K562 (cell line): Measurements from ENCODE around the gene RAPGEF5. TPM values are rescaled to one million over a fixed set of nuclear protein-coding genes. Genes with fewer than 3 reads are reported as not detected.

ENCODE experiments used
- AFF1 ChIP-seq, 2 experiments: fragments of 450-650 bp; IDR thresholded peaks; 2 replicates each; pipeline ENCODE4 v1.6.1; 2018; ENCODE audit warnings: mild to moderate bottlenecking in 2 of 2, low read depth in 1 of 2; ENCODE audit not compliant: partially characterized antibody in 2 of 2
- CEBPZ ChIP-seq: fragments of 150-350 bp; IDR thresholded peaks from 2 replicates; pipeline ENCODE4 v1.6.1; 2014; ENCODE audit warnings: low read depth, mild to moderate bottlenecking, low read length, borderline replicate concordance
- FOSL1 ChIP-seq: fragments of 200-800 bp; sonication (Bioruptor generic); conservative IDR thresholded peaks from 2 replicates; pipeline ENCODE4 v1.6.1; 2016; ENCODE audit warnings: missing genetic modification characterization, missing compliant biosample characterization
- HNRNPLL ChIP-seq: fragments of 200-400 bp; formaldehyde crosslinking; IDR thresholded peaks from 2 replicates; pipeline ENCODE4 v1.6.1; 2017; ENCODE audit warnings: low read length, low read depth, mild to moderate bottlenecking; ENCODE audit not compliant: poor library complexity, severe bottlenecking
- KLF13 ChIP-seq: fragments of 450-650 bp; IDR thresholded peaks from 2 replicates; pipeline ENCODE4 v1.6.1; 2016; ENCODE audit warnings: missing genetic modification characterization, low read depth, mild to moderate bottlenecking, missing compliant biosample characterization, moderate library complexity, borderline replicate concordance
- NCOA4 ChIP-seq: fragments of 450-650 bp; IDR thresholded peaks from 2 replicates; pipeline ENCODE4 v1.6.1; 2018; ENCODE audit warnings: mild to moderate bottlenecking; ENCODE audit not compliant: partially characterized antibody
- NR2F6 ChIP-seq: fragments of 450-650 bp; formaldehyde crosslinking; IDR thresholded peaks from 2 replicates; pipeline ENCODE4 v1.4.0; 2020; ENCODE audit warnings: mild to moderate bottlenecking
- SMC3 ChIP-seq: conservative IDR thresholded peaks from 2 replicates; pipeline ENCODE4 v1.6.1; 2011; ENCODE audit warnings: low read depth, low read length, improper control_type of control experiment; ENCODE audit not compliant: insufficient read depth
- STAG1 ChIP-seq: sonication (generic); formaldehyde crosslinking; IDR thresholded peaks from 2 replicates; pipeline ENCODE4 v1.5.0; 2020; ENCODE audit warnings: missing genetic modification reagents, borderline replicate concordance
- ZNF316 ChIP-seq: fragments of 450-650 bp; IDR thresholded peaks from 2 replicates; pipeline ENCODE4 v1.6.1; 2016
- ZNF445 ChIP-seq: fragments of 250-450 bp; sonication (Bioruptor Pico); IDR thresholded peaks from 2 replicates; pipeline ENCODE4 v1.4.0; 2020; ENCODE audit warnings: low read depth, mild to moderate bottlenecking, moderate library complexity
- polyA plus RNA-seq, 8 experiments: library from polyadenylated mRNA; depleted of rRNA in 4 of 8; stranded (reverse) in 5 of 8; unstranded in 3 of 8; fragments of >200 nt; fragmentation: Nextera tagmentation in 2 of 8; fragmentation: Illumina TruSeq in 1 of 8; extraction: Ambion mirVana in 2 of 8; extraction: Trizol in 1 of 8; gene quantifications; 2 replicates each; pipeline versions ENCODE4 v1.2.1 to v1.2.3, GENCODE V29; 2011 to 2014; ENCODE audit warnings: inconsistent platforms in 1 of 8, missing spikeins in 1 of 8
- total RNA-seq, 7 experiments: library from RNA; depleted of rRNA in 6 of 7; stranded (reverse); fragments of >200 nt in 6 of 7; fragmentation: Illumina TruSeq in 2 of 7; extraction: Trizol in 2 of 7; gene quantifications; 2 replicates each; pipeline versions ENCODE4 v1.2.1 to v1.2.3, GENCODE V29; 2011 to 2021; ENCODE audit warnings: low replicate concordance in 1 of 7
- TF ChIP-seq, protein P1 (sequence below): fragments of 250-450 bp; sonication (Bioruptor Pico); IDR thresholded peaks from 2 replicates; pipeline ENCODE4 v1.5.0; 2021; ENCODE audit warnings: mild to moderate bottlenecking, borderline replicate concordance
- TF ChIP-seq, protein P2 (sequence below): fragments of 250-450 bp; sonication (Bioruptor Pico); IDR thresholded peaks from 2 replicates; pipeline ENCODE4 v1.5.0; 2020; ENCODE audit warnings: mild to moderate bottlenecking, borderline replicate concordance

The RAPGEF5 gene
- total and polyA plus RNA-seq, 9 of the 15 experiments (the other 6 are each of a cell fraction or from before 2014, with no cell fraction given) = 0.39 to 2.0 (median 1.1) TPM

DNA sequence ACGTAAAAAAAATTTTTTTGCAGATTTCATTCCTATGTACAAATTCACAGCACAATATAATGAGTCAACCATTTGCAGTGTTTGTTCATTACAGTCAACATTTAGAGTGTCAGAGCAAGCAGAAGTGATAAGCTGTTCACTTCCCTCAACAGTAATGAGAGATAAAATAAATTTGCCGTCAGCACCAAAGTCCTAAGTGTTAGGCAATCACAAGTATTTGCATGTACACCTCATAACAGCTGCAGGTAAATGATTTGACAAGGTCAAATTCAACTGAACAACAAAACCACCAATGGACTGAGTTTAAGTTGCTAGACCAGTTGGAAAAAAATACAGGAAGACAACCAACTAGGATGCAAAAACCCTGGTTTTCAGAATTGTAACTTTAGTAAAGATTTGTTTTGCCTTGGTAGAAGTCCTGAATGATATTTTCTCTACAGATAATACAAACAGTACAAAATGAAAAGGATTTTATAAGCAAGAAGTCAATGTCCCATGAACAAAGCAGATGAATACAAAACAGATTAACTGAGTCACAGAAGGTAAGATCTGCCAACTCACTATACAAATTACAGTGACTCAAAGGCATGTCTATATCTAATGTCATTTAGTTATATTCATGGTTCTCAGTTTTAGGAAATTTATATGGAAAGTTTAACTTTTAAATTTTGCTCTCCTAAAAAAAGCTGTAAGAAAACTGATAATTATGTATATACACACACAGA is 10.4 kb downstream of the RAPGEF5 start (continued):
- TF ChIP-seq, protein P1, sequence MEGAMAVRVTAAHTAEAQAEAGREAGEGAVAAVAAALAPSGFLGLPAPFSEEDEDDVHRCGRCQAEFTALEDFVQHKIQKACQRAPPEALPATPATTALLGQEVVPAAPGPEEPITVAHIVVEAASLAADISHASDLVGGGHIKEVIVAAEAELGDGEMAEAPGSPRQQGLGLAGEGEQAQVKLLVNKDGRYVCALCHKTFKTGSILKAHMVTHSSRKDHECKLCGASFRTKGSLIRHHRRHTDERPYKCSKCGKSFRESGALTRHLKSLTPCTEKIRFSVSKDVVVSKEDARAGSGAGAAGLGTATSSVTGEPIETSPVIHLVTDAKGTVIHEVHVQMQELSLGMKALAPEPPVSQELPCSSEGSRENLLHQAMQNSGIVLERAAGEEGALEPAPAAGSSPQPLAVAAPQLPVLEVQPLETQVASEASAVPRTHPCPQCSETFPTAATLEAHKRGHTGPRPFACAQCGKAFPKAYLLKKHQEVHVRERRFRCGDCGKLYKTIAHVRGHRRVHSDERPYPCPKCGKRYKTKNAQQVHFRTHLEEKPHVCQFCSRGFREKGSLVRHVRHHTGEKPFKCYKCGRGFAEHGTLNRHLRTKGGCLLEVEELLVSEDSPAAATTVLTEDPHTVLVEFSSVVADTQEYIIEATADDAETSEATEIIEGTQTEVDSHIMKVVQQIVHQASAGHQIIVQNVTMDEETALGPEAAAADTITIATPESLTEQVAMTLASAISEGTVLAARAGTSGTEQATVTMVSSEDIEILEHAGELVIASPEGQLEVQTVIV (CRISPR knock-in tag) = no peak
- TF ChIP-seq ZNF316 (no peak), FOSL1 (peak; percentile 61), SMC3 (no peak), AFF1 (IDR thresholded peaks at IDR 0.05; ENCODE audit: low read depth in 1 of 2, partially characterized antibody in 2 of 2) (no peak), NR2F6 (CRISPR knock-in tag) (no peak), CEBPZ (no peak), ZNF445 (no peak), STAG1 (CRISPR knock-in tag) (no peak), NCOA4 (no peak), HNRNPLL (no peak), KLF13 (no peak)
- TF ChIP-seq, protein P2, sequence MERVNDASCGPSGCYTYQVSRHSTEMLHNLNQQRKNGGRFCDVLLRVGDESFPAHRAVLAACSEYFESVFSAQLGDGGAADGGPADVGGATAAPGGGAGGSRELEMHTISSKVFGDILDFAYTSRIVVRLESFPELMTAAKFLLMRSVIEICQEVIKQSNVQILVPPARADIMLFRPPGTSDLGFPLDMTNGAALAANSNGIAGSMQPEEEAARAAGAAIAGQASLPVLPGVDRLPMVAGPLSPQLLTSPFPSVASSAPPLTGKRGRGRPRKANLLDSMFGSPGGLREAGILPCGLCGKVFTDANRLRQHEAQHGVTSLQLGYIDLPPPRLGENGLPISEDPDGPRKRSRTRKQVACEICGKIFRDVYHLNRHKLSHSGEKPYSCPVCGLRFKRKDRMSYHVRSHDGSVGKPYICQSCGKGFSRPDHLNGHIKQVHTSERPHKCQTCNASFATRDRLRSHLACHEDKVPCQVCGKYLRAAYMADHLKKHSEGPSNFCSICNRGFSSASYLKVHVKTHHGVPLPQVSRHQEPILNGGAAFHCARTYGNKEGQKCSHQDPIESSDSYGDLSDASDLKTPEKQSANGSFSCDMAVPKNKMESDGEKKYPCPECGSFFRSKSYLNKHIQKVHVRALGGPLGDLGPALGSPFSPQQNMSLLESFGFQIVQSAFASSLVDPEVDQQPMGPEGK (CRISPR knock-in tag) = no peak
